GM12878 (cell line): ENCODE data around the gene PSMD13. TPM values are rescaled to one million over a fixed set of nuclear protein-coding genes. Genes with fewer than 3 reads are reported as not detected.

Source experiments
- ATAC-seq: fragments of 200-7000 bp; cut with Tn5 transposase; 3 replicates; pipeline ENCODE4 v1.9.1; 2020; ENCODE audit warnings: mild to moderate bottlenecking, moderate library complexity
- BruUV-seq: library from RNA; stranded (reverse); fragments of 400-500 nt; replicated peaks from 2 replicates; lab custom pipeline; 2021; lab: Mats Ljungman, UMichigan
- CTCF ChIA-PET: fragments of 300-600 bp; sonication (Branson Sonifier 250); formaldehyde crosslinking; extraction: SDS; loops from one replicate; lab custom pipeline; 2021; ENCODE audit warnings: inconsistent platforms; lab: Yijun Ruan, JAX
- POLR2A ChIA-PET: fragments of 350-600 bp; formaldehyde crosslinking; extraction: SDS; loops from one replicate; lab custom pipeline; 2021; ENCODE audit warnings: inconsistent platforms; lab: Charles Lee
- RAD21 ChIA-PET: fragments of 300-600 bp; sonication (Branson Sonifier 250); formaldehyde crosslinking; loops from one replicate; lab custom pipeline; 2023; ENCODE audit warnings: antibody characterized with exemption; ENCODE audit not compliant: unreplicated experiment; lab: Charles Lee
- SMC1A ChIA-PET: fragments of 300-600 bp; sonication (Branson Sonifier 250); formaldehyde crosslinking; loops from one replicate; lab custom pipeline; 2023; ENCODE audit not compliant: unreplicated experiment, uncharacterized antibody; lab: Charles Lee
- DNase-seq: peaks from one replicate; pipeline ENCODE4 v3.0.0-alpha.2; 2011; ENCODE audit warnings: low read depth, low spot score
- FAIRE-seq: peaks from 3 replicates; lab custom pipeline; 2011; peaks lifted over from hg19 to GRCh38; lab: Jason Lieb, UNC
- H2AFZ ChIP-seq: 2 replicates; pipeline ENCODE4 v1.6.0; 2011; ENCODE audit warnings: low read depth, low read length, control low read depth; ENCODE audit not compliant: control insufficient read depth
- H3K27ac ChIP-seq: 2 replicates; pipeline ENCODE4 v1.5.1; 2011; ENCODE audit warnings: control low read depth; ENCODE audit not compliant: control insufficient read depth, insufficient read depth
- H3K27me3 ChIP-seq, 2 experiments: replicated peaks in 1 of 2; 2 replicates each; pipeline versions ENCODE4 v1.6.0 to v1.6.1; 2011; ENCODE audit warnings: low read length in 1 of 2; ENCODE audit not compliant: control insufficient read depth in 2 of 2, insufficient read depth in 2 of 2
- H3K36me3 ChIP-seq, 2 experiments: 2 replicates each; pipeline ENCODE4 v1.5.1; 2011; ENCODE audit warnings: low read length in 1 of 2; ENCODE audit not compliant: control insufficient read depth in 2 of 2, insufficient read depth in 2 of 2
- H3K4me1 ChIP-seq: 2 replicates; pipeline ENCODE4 v1.6.1; 2011; ENCODE audit warnings: mild to moderate bottlenecking, low read length, moderate library complexity, mixed read lengths; ENCODE audit not compliant: control insufficient read depth, insufficient read depth
- H3K4me2 ChIP-seq: 2 replicates; pipeline ENCODE4 v1.6.0; 2011; ENCODE audit warnings: control low read depth; ENCODE audit not compliant: control insufficient read depth, insufficient read depth
- H3K4me3 ChIP-seq: fragments of 200-600 bp; sonication (generic); 2 replicates; pipeline ENCODE4 v1.5.1; 2016
- H3K79me2 ChIP-seq: 2 replicates; pipeline ENCODE4 v1.6.0; 2011; ENCODE audit warnings: low read length; ENCODE audit not compliant: control insufficient read depth, insufficient read depth
- H3K9ac ChIP-seq: 2 replicates; pipeline ENCODE4 v1.8.0; 2011; ENCODE audit warnings: low read length, control low read depth, mixed read lengths; ENCODE audit not compliant: control insufficient read depth, insufficient read depth
- H3K9me3 ChIP-seq: replicated peaks from 3 replicates; pipeline ENCODE4 v1.5.1; 2011; ENCODE audit warnings: mild to moderate bottlenecking, low read length; ENCODE audit not compliant: control insufficient read depth, insufficient read depth
- H4K20me1 ChIP-seq: 2 replicates; pipeline ENCODE4 v1.6.0; 2011; ENCODE audit not compliant: control insufficient read depth, insufficient read depth
- DPF2 ChIP-seq: fragments of 450-650 bp; IDR thresholded peaks from 2 replicates; pipeline ENCODE4 v1.6.1; 2017; ENCODE audit warnings: mild to moderate bottlenecking
- ETV6 ChIP-seq, 2 experiments: fragments of 450-650 bp in 1 of 2; IDR thresholded peaks in 1 of 2; conservative IDR thresholded peaks in 1 of 2; 2 replicates each; pipeline ENCODE4 v1.6.1; 2014; ENCODE audit warnings: antibody characterized with exemption in 1 of 2, borderline replicate concordance in 1 of 2, low read depth in 1 of 2, mild to moderate bottlenecking in 1 of 2, moderate library complexity in 1 of 2
- GABPA ChIP-seq: IDR thresholded peaks from 2 replicates; pipeline ENCODE4 v1.6.1; 2014; ENCODE audit warnings: antibody characterized with exemption, low read depth, mild to moderate bottlenecking, inconsistent platforms
- GATAD2B ChIP-seq: fragments of 450-650 bp; conservative IDR thresholded peaks from 2 replicates; pipeline ENCODE4 v1.6.1; 2017; ENCODE audit warnings: low read depth, mild to moderate bottlenecking, moderate library complexity
- IRF4 ChIP-seq: IDR thresholded peaks from 2 replicates; pipeline ENCODE4 v1.6.1; 2011; ENCODE audit warnings: low read depth, low read length
- RAD51 ChIP-seq: fragments of 450-650 bp; IDR thresholded peaks from 2 replicates; pipeline ENCODE4 v1.6.1; 2016; ENCODE audit warnings: moderate library complexity, mild to moderate bottlenecking, inconsistent platforms
- RUNX3 ChIP-seq: IDR thresholded peaks from 2 replicates; pipeline ENCODE4 v1.6.1; 2012; ENCODE audit warnings: low read length, inconsistent platforms
- WGBS: methylation state at CpG from one replicate; pipeline ENCODE4 v1.1.6; 2016; ENCODE audit warnings: low lambda C conversion rate; ENCODE audit not compliant: insufficient replicate concordance, insufficient coverage; ENCODE audit errors: missing lambda C conversion rate; 5-methylcytosine and 5-hydroxymethylcytosine counted together
- in situ Hi-C: fragments of 300-500 bp; cut with MboI; formaldehyde crosslinking; loops from 9 replicates; pipeline ENCODE4 v1.14.3; 2018; ENCODE audit warnings: mixed read lengths
- intact Hi-C: fragments of 100-400 bp; cut with micrococcal nuclease; formaldehyde crosslinking; loops from one replicate; pipeline ENCODE4 v1.14.2; 2022; ENCODE audit not compliant: unreplicated experiment
- polyA plus RNA-seq, 11 experiments: library from polyadenylated mRNA; depleted of rRNA in 4 of 11; unstranded in 6 of 11; stranded (reverse) in 5 of 11; fragments of >200 nt; fragmentation: Nextera tagmentation in 4 of 11; fragmentation: Illumina TruSeq in 1 of 11; extraction: Ambion mirVana in 4 of 11; extraction: Trizol in 1 of 11; gene quantifications; 1 replicate in 1 of 11; 2 replicates in 10 of 11; pipeline versions ENCODE4 v1.2.1 to v1.2.3, GENCODE V29; 2011 to 2016; ENCODE audit warnings: inconsistent platforms in 2 of 11, missing spikeins in 2 of 11, low read depth in 1 of 11
- total RNA-seq, 4 experiments: library from RNA; depleted of rRNA in 3 of 4; stranded (reverse); fragments of >200 nt in 3 of 4; fragmentation: Illumina TruSeq in 1 of 4; extraction: Trizol in 1 of 4; gene quantifications; 2 replicates each; pipeline versions ENCODE4 v1.2.1 to v1.2.3, GENCODE V29; 2013 to 2021
- TF ChIP-seq, protein P1 (sequence below): fragments of 450-650 bp; IDR thresholded peaks from 2 replicates; pipeline ENCODE4 v1.6.1; 2017; ENCODE audit warnings: antibody characterized with exemption, mild to moderate bottlenecking, moderate library complexity
- TF ChIP-seq, protein P2 (sequence below): IDR thresholded peaks from 2 replicates; pipeline ENCODE4 v1.6.1; 2012; ENCODE audit warnings: improper control_type of control experiment, low read depth, low read length; ENCODE audit not compliant: insufficient replicate concordance

PSMD13 gene
- total and polyA plus RNA-seq, 10 of the 15 experiments (the other 5 are each of a cell fraction or from before 2014, with no cell fraction given), result 141 to 303 (median 177) TPM

DNA sequence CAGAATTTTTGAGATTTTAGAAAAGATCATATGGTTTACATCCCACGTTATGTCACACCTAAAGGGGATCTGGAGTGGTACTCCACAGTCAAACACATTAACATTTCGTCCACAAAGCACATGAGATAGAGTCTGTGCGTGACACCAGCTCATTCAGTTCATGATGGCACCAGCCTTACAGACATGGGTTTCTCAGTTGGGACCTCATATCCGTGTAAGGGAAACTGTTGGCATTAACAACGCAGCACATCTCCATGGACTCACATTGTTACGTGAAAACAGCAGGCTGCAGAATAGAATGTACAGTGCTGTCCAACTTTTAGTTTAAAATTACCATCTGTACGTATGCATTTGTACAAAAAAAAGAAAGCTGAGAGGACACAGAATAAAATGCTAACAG, 15.2 kb upstream of the PSMD13 start (continued):
- TF ChIP-seq, protein P1, sequence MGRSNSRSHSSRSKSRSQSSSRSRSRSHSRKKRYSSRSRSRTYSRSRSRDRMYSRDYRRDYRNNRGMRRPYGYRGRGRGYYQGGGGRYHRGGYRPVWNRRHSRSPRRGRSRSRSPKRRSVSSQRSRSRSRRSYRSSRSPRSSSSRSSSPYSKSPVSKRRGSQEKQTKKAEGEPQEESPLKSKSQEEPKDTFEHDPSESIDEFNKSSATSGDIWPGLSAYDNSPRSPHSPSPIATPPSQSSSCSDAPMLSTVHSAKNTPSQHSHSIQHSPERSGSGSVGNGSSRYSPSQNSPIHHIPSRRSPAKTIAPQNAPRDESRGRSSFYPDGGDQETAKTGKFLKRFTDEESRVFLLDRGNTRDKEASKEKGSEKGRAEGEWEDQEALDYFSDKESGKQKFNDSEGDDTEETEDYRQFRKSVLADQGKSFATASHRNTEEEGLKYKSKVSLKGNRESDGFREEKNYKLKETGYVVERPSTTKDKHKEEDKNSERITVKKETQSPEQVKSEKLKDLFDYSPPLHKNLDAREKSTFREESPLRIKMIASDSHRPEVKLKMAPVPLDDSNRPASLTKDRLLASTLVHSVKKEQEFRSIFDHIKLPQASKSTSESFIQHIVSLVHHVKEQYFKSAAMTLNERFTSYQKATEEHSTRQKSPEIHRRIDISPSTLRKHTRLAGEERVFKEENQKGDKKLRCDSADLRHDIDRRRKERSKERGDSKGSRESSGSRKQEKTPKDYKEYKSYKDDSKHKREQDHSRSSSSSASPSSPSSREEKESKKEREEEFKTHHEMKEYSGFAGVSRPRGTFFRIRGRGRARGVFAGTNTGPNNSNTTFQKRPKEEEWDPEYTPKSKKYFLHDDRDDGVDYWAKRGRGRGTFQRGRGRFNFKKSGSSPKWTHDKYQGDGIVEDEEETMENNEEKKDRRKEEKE, result no peak
- TF ChIP-seq GABPA (no peak), DPF2 (no peak), RAD51 (no peak), ETV6 (conservative IDR thresholded peaks at IDR 0.05 in 1 of 2, IDR thresholded peaks at IDR 0.05 in 1 of 2; ENCODE audit: borderline replicate concordance in 1 of 2, low read depth in 1 of 2) (no peak), RUNX3 (no peak)

DNA sequence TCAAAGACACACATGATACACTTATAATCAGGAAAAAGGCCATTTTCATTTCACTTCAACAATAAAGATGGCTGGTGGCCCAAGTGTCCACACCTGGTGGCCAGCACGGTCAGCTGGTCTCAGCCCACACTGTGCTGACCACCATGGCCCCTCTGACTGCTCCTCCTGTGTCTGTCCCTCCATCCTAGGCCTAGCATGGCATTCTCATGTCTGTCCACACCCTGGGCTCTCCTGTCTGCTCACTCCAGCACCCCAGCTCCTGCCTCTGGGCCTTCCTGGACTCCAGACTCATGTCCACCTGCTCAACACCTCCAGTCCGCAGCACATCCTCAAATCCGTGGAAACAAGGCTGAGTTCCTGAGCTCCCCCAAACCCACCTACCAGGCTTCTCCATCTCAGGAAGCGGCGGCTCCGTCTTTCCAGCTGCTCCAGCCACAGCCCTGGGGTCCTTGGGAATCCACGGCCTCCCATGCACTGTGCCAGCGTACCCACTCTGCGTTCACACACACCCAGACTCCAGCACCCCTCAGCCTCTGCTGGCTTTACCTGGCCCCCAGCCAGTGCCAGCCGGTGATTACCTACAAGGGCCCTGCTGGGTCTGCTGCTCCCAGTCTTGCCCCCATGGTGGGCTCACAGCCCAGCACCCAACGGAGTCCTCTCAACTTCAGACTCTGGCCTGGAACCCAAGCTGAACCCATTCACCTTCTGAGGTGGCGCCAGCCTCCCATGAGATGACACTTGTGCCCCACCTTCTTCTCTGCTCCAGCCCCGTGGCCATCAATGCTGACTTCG, 14.6 kb upstream of the PSMD13 start:
- BruUV-seq, result no TSS peak
- H3K4me3 ChIP-seq, result no peak overlapping the region
- no peaks in the 10 kb centered on the region for H3K9me3 ChIP-seq
- no peak overlapping the region for H2AFZ ChIP-seq
- no peaks in the 10 kb centered on the region for H3K79me2 ChIP-seq
- intact Hi-C loops, result no loop called here
- H3K27me3 ChIP-seq, result no peaks in the 10 kb centered on the region
- H3K9ac ChIP-seq, result no peak overlapping the region
- ChIA-PET SMC1A (interaction anchor here (1.2 kb wide), 1 partner anchor 29 kb away, joined by 3 read pairs; no protein-coding TSS in a partner anchor), POLR2A (no interaction called here), CTCF (no interaction called here), RAD21 (no interaction called here)
- H3K27ac ChIP-seq, result no peak overlapping the region
- no peaks in the 10 kb centered on the region for H4K20me1 ChIP-seq
- 90% methylated on average over 14 of the region's 14 CpGs for WGBS
- TF ChIP-seq IRF4, result no peak
- TF ChIP-seq, protein P2, sequence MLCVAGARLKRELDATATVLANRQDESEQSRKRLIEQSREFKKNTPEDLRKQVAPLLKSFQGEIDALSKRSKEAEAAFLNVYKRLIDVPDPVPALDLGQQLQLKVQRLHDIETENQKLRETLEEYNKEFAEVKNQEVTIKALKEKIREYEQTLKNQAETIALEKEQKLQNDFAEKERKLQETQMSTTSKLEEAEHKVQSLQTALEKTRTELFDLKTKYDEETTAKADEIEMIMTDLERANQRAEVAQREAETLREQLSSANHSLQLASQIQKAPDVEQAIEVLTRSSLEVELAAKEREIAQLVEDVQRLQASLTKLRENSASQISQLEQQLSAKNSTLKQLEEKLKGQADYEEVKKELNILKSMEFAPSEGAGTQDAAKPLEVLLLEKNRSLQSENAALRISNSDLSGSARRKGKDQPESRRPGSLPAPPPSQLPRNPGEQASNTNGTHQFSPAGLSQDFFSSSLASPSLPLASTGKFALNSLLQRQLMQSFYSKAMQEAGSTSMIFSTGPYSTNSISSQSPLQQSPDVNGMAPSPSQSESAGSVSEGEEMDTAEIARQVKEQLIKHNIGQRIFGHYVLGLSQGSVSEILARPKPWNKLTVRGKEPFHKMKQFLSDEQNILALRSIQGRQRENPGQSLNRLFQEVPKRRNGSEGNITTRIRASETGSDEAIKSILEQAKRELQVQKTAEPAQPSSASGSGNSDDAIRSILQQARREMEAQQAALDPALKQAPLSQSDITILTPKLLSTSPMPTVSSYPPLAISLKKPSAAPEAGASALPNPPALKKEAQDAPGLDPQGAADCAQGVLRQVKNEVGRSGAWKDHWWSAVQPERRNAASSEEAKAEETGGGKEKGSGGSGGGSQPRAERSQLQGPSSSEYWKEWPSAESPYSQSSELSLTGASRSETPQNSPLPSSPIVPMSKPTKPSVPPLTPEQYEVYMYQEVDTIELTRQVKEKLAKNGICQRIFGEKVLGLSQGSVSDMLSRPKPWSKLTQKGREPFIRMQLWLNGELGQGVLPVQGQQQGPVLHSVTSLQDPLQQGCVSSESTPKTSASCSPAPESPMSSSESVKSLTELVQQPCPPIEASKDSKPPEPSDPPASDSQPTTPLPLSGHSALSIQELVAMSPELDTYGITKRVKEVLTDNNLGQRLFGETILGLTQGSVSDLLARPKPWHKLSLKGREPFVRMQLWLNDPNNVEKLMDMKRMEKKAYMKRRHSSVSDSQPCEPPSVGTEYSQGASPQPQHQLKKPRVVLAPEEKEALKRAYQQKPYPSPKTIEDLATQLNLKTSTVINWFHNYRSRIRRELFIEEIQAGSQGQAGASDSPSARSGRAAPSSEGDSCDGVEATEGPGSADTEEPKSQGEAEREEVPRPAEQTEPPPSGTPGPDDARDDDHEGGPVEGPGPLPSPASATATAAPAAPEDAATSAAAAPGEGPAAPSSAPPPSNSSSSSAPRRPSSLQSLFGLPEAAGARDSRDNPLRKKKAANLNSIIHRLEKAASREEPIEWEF, result no peak
- TF ChIP-seq GATAD2B, result no peak
- peaks cover 0 to 3% of the 10 kb centered on the region in 2 experiments; a peak in 2 of 4 replicates for H3K36me3 ChIP-seq
- no peak overlapping the region for H3K4me2 ChIP-seq
- DNase-seq, result no peak
- no peak for ATAC-seq
- FAIRE-seq, result no peak
- H3K4me1 ChIP-seq, result no peaks in the 10 kb centered on the region
- in situ Hi-C loops, result no loop called here
